B cell (primary cell): ENCODE data around the gene TEKT2. TPM values are rescaled to one million over a fixed set of nuclear protein-coding genes. Genes with fewer than 3 reads are reported as not detected.

Source experiments
- ATAC-seq: fragments of 200-7000 bp; cut with Tn5 transposase; one replicate; pipeline ENCODE4 v1.10.0; 2021; ENCODE audit warnings: low read depth, mild to moderate bottlenecking, moderate number of reproducible peaks, moderate library complexity
- CTCF ChIA-PET: fragments of 350-600 bp; sonication (Branson Sonifier 250); formaldehyde crosslinking; loops from one replicate; lab custom pipeline; 2021; ENCODE audit warnings: antibody characterized with exemption, inconsistent platforms; lab: Charles Lee
- POLR2A ChIA-PET: fragments of 350-600 bp; sonication (Branson Sonifier 250); formaldehyde crosslinking; loops from one replicate; lab custom pipeline; 2021; ENCODE audit warnings: antibody characterized with exemption; lab: Charles Lee
- DNase-seq: peaks from one replicate; pipeline ENCODE4 v3.0.0; 2013
- H2AFZ ChIP-seq: 2 replicates; pipeline ENCODE4 v1.6.1; 2012; ENCODE audit warnings: mild to moderate bottlenecking, low read depth, low read length; ENCODE audit not compliant: insufficient read depth, poor library complexity, severe bottlenecking
- H3K27ac ChIP-seq, 2 donors: 1 replicate in 1 of 2; 2 replicates in 1 of 2; pipeline ENCODE4 v1.5.1; 2012 to 2013; ENCODE audit warnings: low read length in 2 of 2, mild to moderate bottlenecking in 2 of 2, moderate library complexity in 1 of 2
- H3K27me3 ChIP-seq, 4 experiments: fragments of 200-600 bp in 1 of 4; sonication (generic) in 1 of 4; replicated peaks in 1 of 4; 1 replicate in 2 of 4; 2 replicates in 2 of 4; pipeline versions ENCODE4 v1.6.1 to v1.7.0; 2013 to 2016; ENCODE audit warnings: low read length in 3 of 4, mild to moderate bottlenecking in 2 of 4, mixed read lengths in 1 of 4, moderate library complexity in 1 of 4; ENCODE audit not compliant: insufficient read depth in 4 of 4, control insufficient read depth in 3 of 4; ENCODE audit errors: control extremely low read depth in 1 of 4
- H3K36me3 ChIP-seq, 2 experiments: replicated peaks in 1 of 2; 1 replicate in 1 of 2; 2 replicates in 1 of 2; pipeline versions ENCODE4 v1.6.1 to v1.7.1; 2013; ENCODE audit warnings: low read length in 1 of 2; ENCODE audit not compliant: insufficient read depth in 2 of 2, control insufficient read depth in 1 of 2; ENCODE audit errors: control extremely low read depth in 1 of 2, extremely low read depth in 1 of 2
- H3K4me1 ChIP-seq, 2 donors: fragments of 200-600 bp in 1 of 2; sonication (generic) in 1 of 2; 1 replicate in 1 of 2; 2 replicates in 1 of 2; pipeline versions ENCODE4 v1.5.1 to v1.6.1; 2013 to 2017; ENCODE audit warnings: low read length in 2 of 2; ENCODE audit not compliant: control insufficient read depth in 2 of 2, insufficient read depth in 2 of 2
- H3K4me2 ChIP-seq: replicated peaks from 2 replicates; pipeline ENCODE3; 2012; ENCODE audit warnings: mild to moderate bottlenecking, low read depth, low read length; ENCODE audit not compliant: poor library complexity, severe bottlenecking
- H3K4me3 ChIP-seq, 5 experiments: fragments of 200-600 bp in 1 of 5; sonication (generic) in 1 of 5; 1 replicate in 3 of 5; 2 replicates in 2 of 5; pipeline versions ENCODE4 v1.5.1 to v1.7.0; 2011 to 2016; ENCODE audit warnings: low read length in 4 of 5, mild to moderate bottlenecking in 4 of 5, low read depth in 2 of 5, control low read depth in 1 of 5, moderate library complexity in 1 of 5; ENCODE audit not compliant: insufficient read depth in 1 of 5; ENCODE audit errors: control extremely low read depth in 1 of 5, extremely low read depth in 1 of 5
- H3K79me2 ChIP-seq: fragments of 200-600 bp; sonication (generic); one replicate; pipeline ENCODE4 v1.6.0; 2016; ENCODE audit warnings: low read length; ENCODE audit not compliant: control insufficient read depth, insufficient read depth
- H3K9ac ChIP-seq: fragments of 200-600 bp; sonication (generic); 2 replicates; pipeline ENCODE4 v1.6.1; 2017; ENCODE audit warnings: mild to moderate bottlenecking, low read length, moderate library complexity
- H3K9me3 ChIP-seq, 3 donors: one replicate each; pipeline versions ENCODE4 v1.6.1 to v1.7.1; 2013; ENCODE audit warnings: low read length in 2 of 3; ENCODE audit not compliant: control insufficient read depth in 2 of 3, insufficient read depth in 1 of 3; ENCODE audit errors: control extremely low read depth in 1 of 3
- H4K20me1 ChIP-seq: 2 replicates; pipeline ENCODE4 v1.6.0; 2012; ENCODE audit warnings: mild to moderate bottlenecking, low read length; ENCODE audit not compliant: insufficient read depth, control insufficient read depth, poor library complexity, severe bottlenecking
- H3K27ac Mint-ChIP-seq: one replicate; pipeline ENCODE4 v1.8.0; 2021; ENCODE audit warnings: mixed read lengths
- H3K27me3 Mint-ChIP-seq: one replicate; pipeline ENCODE4 v1.8.0; 2021; ENCODE audit warnings: mixed read lengths
- H3K4me1 Mint-ChIP-seq: one replicate; pipeline ENCODE4 v1.8.0; 2021; ENCODE audit warnings: mixed read lengths
- H3K4me3 Mint-ChIP-seq: one replicate; pipeline ENCODE4 v1.8.0; 2021; ENCODE audit warnings: mixed read lengths
- H3K9me3 Mint-ChIP-seq: one replicate; pipeline ENCODE4 v1.8.0; 2022; ENCODE audit warnings: mixed read lengths; ENCODE audit not compliant: insufficient read depth
- CTCF ChIP-seq: fragments of 200-600 bp; IDR thresholded peaks from one replicate; pipeline ENCODE4 v1.8.0; 2022; ENCODE audit warnings: antibody characterized with exemption, mild to moderate bottlenecking
- EZH2 ChIP-seq: IDR thresholded peaks from 2 replicates; pipeline ENCODE4 v1.6.1; 2012; ENCODE audit warnings: borderline replicate concordance, low read depth, mild to moderate bottlenecking, moderate library complexity, low read length; ENCODE audit not compliant: insufficient read depth, poor library complexity, severe bottlenecking
- WGBS: methylation state at CpG from one replicate; pipeline ENCODE4 v1.1.5; 2013; ENCODE audit warnings: missing lambda C conversion rate; ENCODE audit not compliant: insufficient coverage; 5-methylcytosine and 5-hydroxymethylcytosine counted together
- intact Hi-C: fragments of 100-400 bp; cut with micrococcal nuclease; formaldehyde crosslinking; loops from one replicate; pipeline ENCODE4 v1.10.0; 2022
- polyA plus RNA-seq: library from polyadenylated mRNA; depleted of rRNA; stranded (reverse); fragments of >200 nt; gene quantifications from 2 replicates; pipeline ENCODE4 v1.2.3, GENCODE V29; 2012
- total RNA-seq, 2 donors: library from RNA; stranded (reverse); fragments of 120-200 nt in 1 of 2; gene quantifications; 1 replicate in 1 of 2; 2 replicates in 1 of 2; pipeline versions ENCODE4 v1.2.3 to v1.2.4, GENCODE V29; 2013 to 2022

TEKT2 gene
- total and polyA plus RNA-seq, 2 donors (not counting 1 experiment from before 2014, with no cell fraction given): not detected

DNA sequence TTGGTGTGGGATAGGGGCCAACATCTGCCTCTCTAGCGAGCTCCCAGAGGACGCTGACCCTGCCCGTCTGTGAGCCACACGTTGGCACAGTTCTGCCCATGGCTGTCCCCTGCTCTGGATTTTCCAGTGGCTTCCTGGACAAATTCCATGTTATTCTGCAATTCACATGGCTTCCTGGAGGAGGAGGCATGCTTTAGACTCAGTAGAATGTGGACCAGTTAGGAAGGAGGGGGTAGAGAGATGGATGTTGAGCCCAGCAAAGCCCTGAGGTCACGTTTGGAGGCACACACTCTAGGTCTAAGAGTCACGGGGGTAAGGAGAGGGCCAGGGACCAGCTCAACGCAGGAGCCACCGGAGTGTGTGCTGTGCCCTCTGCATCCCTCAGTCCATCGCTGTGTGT is 28.9 kb downstream of the TEKT2 start:
- no peaks in the 10 kb centered on the region for H3K27me3 Mint-ChIP-seq
- Histone ChIP-seq H2AFZ (no peak overlapping the region), H4K20me1 (no peaks in the 10 kb centered on the region), H3K4me3 (no peak overlapping the region), H3K27ac (no peak overlapping the region), H3K9me3 (no peaks in the 10 kb centered on the region), H3K4me1 (no peaks in the 10 kb centered on the region), H3K27me3 (peaks cover 0 to under 1% (median 0%) of the 10 kb centered on the region in 4 experiments), H3K79me2 (no peaks in the 10 kb centered on the region), H3K36me3 (no peaks in the 10 kb centered on the region), H3K4me2 (no peak overlapping the region), H3K9ac (no peak overlapping the region)
- DNase-seq (no peak), ATAC-seq (no peak)
- H3K4me3 Mint-ChIP-seq: no peak overlapping the region
- intact Hi-C loops: no loop called here
- no peak for TF ChIP-seq EZH2
- no peak for TF ChIP-seq CTCF
- no peak overlapping the region for H3K27ac Mint-ChIP-seq
- WGBS: 93% methylated on average over 9 of the region's 9 CpGs
- POLR2A ChIA-PET: no interaction called here
- H3K4me1 Mint-ChIP-seq: peaks cover 2% of the 10 kb centered on the region
- H3K9me3 Mint-ChIP-seq: no peaks in the 10 kb centered on the region
- CTCF ChIA-PET: interaction anchor here (1.1 kb wide), 1 partner anchor 20 kb away, joined by 4 read pairs; no protein-coding TSS in a partner anchor

- 67% methylated on average over 3 of the region's 5 CpGs for WGBS
- intact Hi-C loops: no loop called here
- no peaks in the 10 kb centered on the region for H3K4me1 Mint-ChIP-seq
- no peak for TF ChIP-seq CTCF
- TF ChIP-seq EZH2: no peak
- Histone ChIP-seq H2AFZ (no peak overlapping the region), H3K36me3 (no peaks in the 10 kb centered on the region), H3K27me3 (peaks cover 0 to 5% (median 0%) of the 10 kb centered on the region in 4 experiments), H3K4me2 (no peak overlapping the region), H3K4me3 (no peak overlapping the region), H3K27ac (no peak overlapping the region), H3K79me2 (no peaks in the 10 kb centered on the region), H3K4me1 (no peaks in the 10 kb centered on the region), H4K20me1 (no peaks in the 10 kb centered on the region), H3K9ac (no peak overlapping the region), H3K9me3 (no peaks in the 10 kb centered on the region)
- no peak for ATAC-seq
- CTCF ChIA-PET: no interaction called here
- no peaks in the 10 kb centered on the region for H3K27me3 Mint-ChIP-seq
- POLR2A ChIA-PET: no interaction called here
- no peak overlapping the region for H3K27ac Mint-ChIP-seq
- H3K9me3 Mint-ChIP-seq: no peaks in the 10 kb centered on the region
- no peak for DNase-seq
- H3K4me3 Mint-ChIP-seq: no peak overlapping the region
These were observed 30.5 kb downstream of the TEKT2 start for GRCh38 chr1:36114371-36114770.
